Activated naive CD8-positive, alpha-beta T cell treated with anti-CD3 and anti-CD28 coated beads, Interleukin-2, amount 50 U/mL, for 24 hours (primary cell): ENCODE results near the gene MYBPC2.
A peak's percentile ranks its signal among the peaks of the same experiment; 100 is the strongest.

Source experiments
- ATAC-seq: fragments of 150-1000 bp; cut with Tn5 transposase; one replicate; pipeline ENCODE4 v1.10.0; 2021
- DNase-seq: peaks from one replicate; pipeline ENCODE4 v3.0.0; 2021
- H3K27ac Mint-ChIP-seq: one replicate; pipeline ENCODE4 v1.8.0; 2021; ENCODE audit warnings: mild to moderate bottlenecking, mixed read lengths
- H3K27me3 Mint-ChIP-seq: one replicate; pipeline ENCODE4 v1.8.0; 2021; ENCODE audit warnings: mixed read lengths
- H3K36me3 Mint-ChIP-seq: one replicate; pipeline ENCODE4 v1.8.0; 2021; ENCODE audit warnings: low read depth, mixed read lengths
- H3K4me1 Mint-ChIP-seq: one replicate; pipeline ENCODE4 v1.8.0; 2021; ENCODE audit warnings: mixed read lengths
- H3K4me3 Mint-ChIP-seq: one replicate; pipeline ENCODE4 v1.8.0; 2021; ENCODE audit warnings: mild to moderate bottlenecking, moderate library complexity, mixed read lengths
- H3K9me3 Mint-ChIP-seq: one replicate; pipeline ENCODE4 v1.8.0; 2021; ENCODE audit warnings: mixed read lengths

Gene MYBPC2

DNA sequence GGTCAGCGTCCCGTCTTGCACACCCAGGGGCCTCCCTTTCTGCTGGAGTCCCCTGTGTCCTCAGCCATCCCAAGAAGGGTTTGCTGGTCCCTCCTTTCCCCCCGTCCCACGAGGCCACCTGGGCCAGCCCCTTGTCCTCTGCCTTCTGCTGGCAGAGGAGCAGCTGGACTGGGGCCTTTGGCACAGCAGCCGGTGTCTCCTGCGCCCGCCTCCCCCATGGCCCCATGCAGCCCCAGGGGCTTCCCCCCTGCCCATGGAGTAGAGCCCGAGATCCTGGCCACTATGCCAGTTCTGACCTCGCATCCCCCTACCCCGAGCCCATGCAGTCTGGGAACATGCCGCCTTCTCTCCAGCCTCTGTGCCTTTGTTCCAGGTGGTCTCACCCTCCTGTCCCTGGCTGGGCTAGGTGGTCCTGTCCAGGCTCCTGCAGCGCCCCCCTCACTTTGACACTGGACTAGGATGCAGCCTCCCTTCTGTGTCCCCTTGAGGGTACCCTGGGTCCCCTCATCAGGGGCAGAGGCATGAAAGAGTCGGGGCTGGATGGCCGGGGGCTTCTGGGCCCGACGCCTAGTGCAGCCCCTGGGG is 49.7 kb downstream of the MYBPC2 start:
- Mint-ChIP-seq H3K27me3 (no peaks in the 10 kb centered on the region), H3K4me1 (peaks cover 13% of the 10 kb centered on the region), H3K27ac (no peak overlapping the region), H3K4me3 (no peak overlapping the region), H3K9me3 (peaks cover 6% of the 10 kb centered on the region), H3K36me3 (peaks cover 31% of the 10 kb centered on the region)
- DNase-seq = no peak
- ATAC-seq = no peak

DNA sequence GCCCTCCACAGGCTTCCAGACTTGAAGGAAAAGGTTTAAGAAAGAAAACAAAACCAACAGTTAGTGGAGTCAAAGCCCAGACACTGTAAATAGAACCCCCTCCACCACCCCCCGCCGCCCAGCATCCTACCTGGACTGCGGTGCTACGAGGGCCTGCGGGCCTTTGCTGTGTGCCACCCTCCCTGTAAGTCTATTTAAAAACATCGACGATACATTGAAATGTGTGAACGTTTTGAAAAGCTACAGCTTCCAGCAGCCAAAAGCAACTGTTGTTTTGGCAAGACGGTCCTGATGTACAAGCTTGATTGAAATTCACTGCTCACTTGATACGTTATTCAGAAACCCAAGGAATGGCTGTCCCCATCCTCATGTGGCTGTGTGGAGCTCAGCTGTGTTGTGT is 50.2 kb downstream of the MYBPC2 start:
- peaks cover 6% of the 10 kb centered on the region for H3K9me3 Mint-ChIP-seq
- ATAC-seq (no peak), DNase-seq (no peak)
- H3K4me1 Mint-ChIP-seq = peaks cover 8% of the 10 kb centered on the region
- H3K27ac Mint-ChIP-seq = no peak overlapping the region
- H3K36me3 Mint-ChIP-seq = peaks cover 25% of the 10 kb centered on the region
- H3K4me3 Mint-ChIP-seq = no peak overlapping the region
- no peaks in the 10 kb centered on the region for H3K27me3 Mint-ChIP-seq

DNA sequence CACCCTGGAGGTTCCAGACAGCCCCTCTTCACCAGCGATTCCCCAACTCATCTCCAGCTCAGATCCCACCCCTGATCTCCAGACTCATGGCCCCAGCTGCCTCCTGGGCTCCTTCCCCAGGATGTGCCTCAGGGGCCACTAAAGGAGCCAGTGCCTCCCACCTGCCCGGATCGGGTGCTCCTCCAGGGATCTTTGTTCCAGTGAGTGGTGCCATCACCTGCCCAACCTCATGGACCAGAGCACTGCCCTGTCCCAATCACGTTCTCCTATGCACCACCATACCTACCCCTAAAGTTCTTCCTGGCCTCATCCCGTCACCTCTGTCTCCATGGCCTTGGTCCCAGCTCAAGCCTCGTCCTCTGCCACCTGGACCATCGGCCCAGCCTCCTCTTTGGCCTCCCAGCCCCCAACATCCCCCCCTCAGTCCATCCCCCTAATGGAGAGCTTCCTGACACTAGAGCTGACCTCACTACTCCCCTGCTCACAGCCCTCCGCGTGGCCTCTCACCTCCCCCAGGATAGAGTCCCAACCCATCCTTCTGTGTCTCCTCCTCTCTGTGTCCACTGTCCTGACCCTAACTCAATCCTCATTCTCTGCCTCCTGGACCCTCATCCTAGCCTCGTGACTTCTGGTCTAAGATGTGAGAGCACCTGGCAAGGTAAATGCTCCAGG is 52.7 kb downstream of the MYBPC2 start:
- H3K27me3 Mint-ChIP-seq = no peaks in the 10 kb centered on the region
- H3K4me1 Mint-ChIP-seq = no peaks in the 10 kb centered on the region
- H3K36me3 Mint-ChIP-seq = peaks cover 21% of the 10 kb centered on the region
- ATAC-seq (no peak), DNase-seq (no peak)
- H3K9me3 Mint-ChIP-seq = peaks cover 6% of the 10 kb centered on the region
- peak overlapping the region; percentile 38 for H3K27ac Mint-ChIP-seq
- H3K4me3 Mint-ChIP-seq = no peak overlapping the region

DNA sequence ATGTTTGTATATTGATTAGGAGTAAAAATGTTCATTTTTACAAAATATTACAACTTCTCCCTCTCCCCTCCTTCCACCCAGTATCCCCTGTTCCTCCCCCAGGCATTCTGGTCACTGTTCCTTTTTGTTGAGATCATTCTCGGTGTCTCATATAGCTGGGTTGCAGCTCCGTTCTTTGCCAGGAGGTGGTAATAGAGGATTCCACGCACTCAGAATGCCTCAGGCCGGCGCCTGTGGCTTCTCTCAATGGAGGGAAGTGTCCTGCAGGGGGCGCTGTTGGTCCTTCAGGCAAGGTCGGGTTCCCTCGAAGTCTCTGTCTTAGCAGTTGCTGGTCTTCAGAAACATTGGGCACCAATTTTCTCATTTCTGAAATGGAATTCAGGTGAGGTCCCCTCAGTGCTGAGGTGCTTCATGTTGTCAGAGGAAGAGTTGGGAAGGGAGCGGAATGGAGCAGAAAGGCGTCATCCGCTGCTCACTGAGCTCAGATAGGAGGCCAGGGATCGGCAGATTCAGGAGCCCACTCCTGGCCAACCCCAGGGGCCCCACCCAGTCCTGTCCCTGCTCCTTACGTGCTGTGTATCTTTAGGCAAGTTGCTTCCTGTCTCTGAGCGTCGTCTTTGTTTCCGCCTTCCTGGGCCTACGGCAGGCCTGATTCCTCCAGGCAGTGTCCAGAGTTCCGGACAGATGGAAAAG is 54.3 kb downstream of the MYBPC2 start:
- H3K4me1 Mint-ChIP-seq = peaks cover 11% of the 10 kb centered on the region
- peaks cover 6% of the 10 kb centered on the region for H3K9me3 Mint-ChIP-seq
- DNase-seq = peak; percentile 73
- no peak overlapping the region for H3K4me3 Mint-ChIP-seq
- peaks cover 21% of the 10 kb centered on the region for H3K36me3 Mint-ChIP-seq
- peak; percentile 29 for ATAC-seq
- peaks cover 2% of the 10 kb centered on the region for H3K27me3 Mint-ChIP-seq
- no peak overlapping the region for H3K27ac Mint-ChIP-seq

DNA sequence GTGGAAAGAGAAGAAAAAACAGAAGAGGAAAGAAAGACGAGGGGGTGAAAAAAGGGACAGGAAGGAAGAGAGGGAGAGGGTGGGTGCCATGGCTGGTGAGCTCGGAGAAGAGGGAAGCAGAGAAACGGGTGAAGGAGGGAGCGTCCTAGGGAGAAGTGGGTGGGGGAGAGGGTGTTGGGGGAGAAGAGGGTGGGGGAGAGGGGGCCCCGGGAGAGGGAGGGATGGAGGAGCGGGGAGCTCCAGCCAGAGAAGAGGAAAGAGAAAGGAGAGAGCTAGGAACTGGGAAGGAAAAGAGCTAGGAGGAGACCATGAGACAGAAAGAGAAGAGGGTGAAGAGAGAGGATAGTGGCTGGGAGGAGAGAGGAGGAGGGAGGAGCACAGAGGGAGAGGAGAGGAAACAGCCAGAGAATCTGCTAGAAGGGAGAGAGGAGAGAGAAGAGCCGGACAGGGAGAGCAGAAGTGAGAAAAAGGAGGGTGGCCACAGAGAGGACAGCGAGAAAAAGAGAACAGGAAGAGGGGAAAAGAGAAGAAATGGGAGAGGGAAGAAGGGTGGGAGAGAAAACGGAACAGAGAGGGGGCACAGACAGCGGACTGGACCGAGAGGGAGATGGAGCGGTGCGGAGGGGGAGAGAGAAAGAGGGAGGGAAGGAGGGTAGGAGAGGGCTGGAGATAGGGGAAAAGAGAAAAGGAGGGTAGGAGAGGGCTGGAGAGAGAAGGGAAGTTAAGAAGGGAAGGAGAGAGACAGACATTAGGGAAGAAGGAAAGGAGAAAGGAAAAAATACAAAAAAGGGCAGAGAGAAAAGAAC is 55.9 kb downstream of the MYBPC2 start:
- Mint-ChIP-seq H3K36me3 (peaks cover 13% of the 10 kb centered on the region), H3K4me3 (no peak overlapping the region), H3K27ac (no peak overlapping the region), H3K27me3 (peaks cover 2% of the 10 kb centered on the region), H3K9me3 (peaks cover 6% of the 10 kb centered on the region), H3K4me1 (peaks cover 17% of the 10 kb centered on the region)
- DNase-seq (no peak), ATAC-seq (no peak)

DNA sequence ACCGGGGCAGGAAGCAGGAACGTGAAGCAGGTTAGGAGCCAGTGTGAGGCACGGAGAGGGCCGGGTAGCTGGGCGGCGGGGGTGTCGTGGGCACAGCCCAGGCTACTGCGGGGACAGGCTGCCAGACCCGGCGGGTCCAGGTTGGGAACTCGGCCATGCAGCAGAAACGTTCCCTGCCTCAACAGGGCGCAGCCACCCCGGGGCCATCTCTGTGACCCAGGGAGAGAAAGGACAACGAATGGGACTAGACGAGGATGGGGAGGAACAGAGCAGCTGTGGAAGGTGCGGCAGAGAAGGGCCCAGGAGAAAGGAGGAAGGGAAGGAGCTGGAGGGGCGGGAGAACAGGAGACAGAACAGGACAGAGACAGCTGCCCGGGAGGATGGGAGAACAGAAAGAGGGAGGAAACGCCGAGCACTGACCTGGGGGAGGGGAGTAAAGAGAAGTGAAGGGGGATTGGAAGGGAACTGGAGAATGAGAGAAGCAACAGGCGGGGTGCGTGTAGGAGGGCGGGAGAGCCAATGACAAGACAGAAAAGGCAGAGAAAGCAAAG is 56.8 kb downstream of the MYBPC2 start:
- Mint-ChIP-seq H3K4me1 (peaks cover 17% of the 10 kb centered on the region), H3K36me3 (peaks cover 13% of the 10 kb centered on the region)
- no peak for ATAC-seq

DNA sequence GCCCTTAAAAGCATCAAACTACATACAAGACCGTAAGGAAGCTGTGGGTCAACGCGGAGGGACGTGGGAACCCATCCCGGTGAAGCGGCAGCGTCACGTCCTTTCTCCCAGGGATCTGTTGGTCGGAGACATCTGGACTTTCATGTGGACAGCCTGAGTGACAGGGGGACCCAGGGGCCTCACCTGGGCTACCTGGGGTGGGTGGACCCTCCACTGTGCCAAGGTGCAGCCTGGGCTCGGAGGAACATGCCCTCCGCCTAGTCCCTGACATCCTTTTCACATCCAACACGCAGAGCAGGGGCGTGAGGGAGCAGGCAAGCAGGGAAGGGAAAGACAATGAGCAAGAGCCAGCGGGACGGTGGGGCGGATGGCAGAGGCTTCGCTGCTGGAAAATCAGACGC is 57.7 kb downstream of the MYBPC2 start:
- Mint-ChIP-seq H3K27ac (no peak overlapping the region), H3K36me3 (peaks cover 10% of the 10 kb centered on the region), H3K4me3 (no peak overlapping the region), H3K4me1 (peaks cover 17% of the 10 kb centered on the region), H3K27me3 (peaks cover 2% of the 10 kb centered on the region), H3K9me3 (peaks cover 6% of the 10 kb centered on the region)
- ATAC-seq (no peak), DNase-seq (no peak)

More for the DNA sequence above, 56.8 kb downstream of the MYBPC2 start:
- Mint-ChIP-seq H3K27me3 (peaks cover 2% of the 10 kb centered on the region), H3K9me3 (peaks cover 6% of the 10 kb centered on the region), H3K4me3 (no peak overlapping the region), H3K27ac (no peak overlapping the region)
- DNase-seq = no peak

DNA sequence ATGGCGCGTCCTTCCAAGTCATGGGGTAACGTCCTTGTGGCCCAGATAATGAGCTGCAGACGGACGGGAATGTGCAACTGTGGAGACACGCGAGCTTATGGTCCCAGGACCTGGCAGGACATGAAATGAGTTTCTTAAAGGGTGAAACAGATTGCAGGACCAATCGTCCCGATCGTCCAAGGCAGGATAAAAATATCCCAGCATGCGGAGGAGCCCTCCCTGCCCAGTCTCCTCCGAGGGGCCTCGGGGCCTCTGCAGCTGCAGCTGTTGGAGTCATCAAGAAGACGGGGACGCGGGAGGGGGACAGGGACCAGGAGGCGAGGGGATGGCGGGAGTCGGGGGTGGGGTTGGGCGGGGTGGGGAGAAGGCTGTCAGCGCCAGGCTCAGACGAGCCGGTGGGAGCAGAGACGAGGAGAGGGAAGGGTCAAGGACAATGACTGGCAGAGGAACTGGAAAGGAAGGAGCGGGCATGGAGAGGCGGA is 58.3 kb downstream of the MYBPC2 start:
- H3K4me3 Mint-ChIP-seq = no peak overlapping the region
- H3K4me1 Mint-ChIP-seq = peaks cover 17% of the 10 kb centered on the region
- ATAC-seq (no peak), DNase-seq (no peak)
- no peak overlapping the region for H3K27ac Mint-ChIP-seq
- peaks cover 2% of the 10 kb centered on the region for H3K27me3 Mint-ChIP-seq
- peaks cover 6% of the 10 kb centered on the region for H3K9me3 Mint-ChIP-seq
- peaks cover 6% of the 10 kb centered on the region for H3K36me3 Mint-ChIP-seq

DNA sequence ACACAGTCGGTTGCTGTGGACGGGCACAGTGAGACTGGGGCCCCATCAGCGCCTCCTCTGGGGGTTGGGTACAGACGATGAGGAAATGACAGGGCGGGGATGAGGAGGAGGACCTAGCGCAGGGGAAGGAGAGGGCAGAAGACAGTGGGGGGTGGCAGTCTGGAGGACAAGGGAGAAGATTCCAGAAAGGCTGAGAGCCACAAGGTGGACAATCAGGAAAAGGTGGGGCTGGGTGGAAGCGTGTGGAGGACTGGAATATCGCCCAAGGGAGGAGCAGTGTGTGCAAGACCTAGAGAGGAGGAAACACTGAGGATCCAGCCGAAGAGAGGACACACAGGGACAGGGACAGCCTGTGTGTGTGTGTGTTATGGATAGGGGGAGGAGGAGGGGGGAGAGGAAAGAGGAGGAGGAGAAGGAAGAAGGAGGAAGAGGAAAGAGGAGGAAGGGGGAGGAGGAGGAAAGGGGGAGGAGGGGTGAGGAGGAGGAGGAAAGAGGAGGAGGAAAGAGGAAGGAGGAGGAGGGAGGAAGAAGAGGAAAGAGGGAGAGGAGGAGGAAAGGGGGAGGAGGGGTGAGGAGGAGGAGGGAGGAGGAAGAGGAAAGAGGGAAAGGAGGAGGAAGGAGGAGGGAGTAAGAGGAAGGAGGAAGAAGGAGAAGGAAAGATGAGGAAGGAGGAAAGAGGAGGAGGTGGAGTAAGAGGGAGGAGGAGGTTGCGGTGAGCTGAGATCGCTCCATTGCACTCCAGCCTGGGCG is 59.8 kb downstream of the MYBPC2 start:
- H3K4me3 Mint-ChIP-seq = peak overlapping the region; percentile 47
- H3K27me3 Mint-ChIP-seq = peaks cover 2% of the 10 kb centered on the region
- no peaks in the 10 kb centered on the region for H3K36me3 Mint-ChIP-seq
- H3K27ac Mint-ChIP-seq = no peak overlapping the region
- DNase-seq (peak; percentile 57), ATAC-seq (peak; percentile 91)
- H3K4me1 Mint-ChIP-seq = peaks cover 17% of the 10 kb centered on the region
- H3K9me3 Mint-ChIP-seq = no peaks in the 10 kb centered on the region

DNA sequence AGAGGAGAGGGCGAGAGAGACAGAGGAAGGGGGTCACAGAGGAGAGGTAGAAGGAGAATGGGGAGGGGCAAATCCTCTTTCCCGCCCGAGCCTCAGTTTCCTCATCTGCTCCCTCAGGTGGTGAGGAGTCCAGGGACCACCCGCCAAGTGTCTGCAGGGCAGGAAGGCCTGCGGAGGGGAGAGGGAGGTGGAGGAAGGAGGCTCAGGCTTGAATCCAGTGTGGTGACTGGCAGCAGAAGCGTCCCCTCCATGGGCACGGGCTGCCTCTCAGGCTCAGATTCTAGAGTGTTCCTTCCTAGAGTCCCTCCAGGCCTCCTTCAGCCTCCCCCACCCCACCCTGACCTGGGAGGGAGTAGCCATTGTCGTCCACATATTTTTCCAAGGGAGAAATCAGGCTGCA is 60.5 kb downstream of the MYBPC2 start:
- ATAC-seq (no peak), DNase-seq (no peak)
- Mint-ChIP-seq H3K27ac (no peak overlapping the region), H3K36me3 (no peaks in the 10 kb centered on the region), H3K4me1 (peaks cover 17% of the 10 kb centered on the region), H3K27me3 (peaks cover 2% of the 10 kb centered on the region), H3K9me3 (no peaks in the 10 kb centered on the region), H3K4me3 (no peak overlapping the region)

DNA sequence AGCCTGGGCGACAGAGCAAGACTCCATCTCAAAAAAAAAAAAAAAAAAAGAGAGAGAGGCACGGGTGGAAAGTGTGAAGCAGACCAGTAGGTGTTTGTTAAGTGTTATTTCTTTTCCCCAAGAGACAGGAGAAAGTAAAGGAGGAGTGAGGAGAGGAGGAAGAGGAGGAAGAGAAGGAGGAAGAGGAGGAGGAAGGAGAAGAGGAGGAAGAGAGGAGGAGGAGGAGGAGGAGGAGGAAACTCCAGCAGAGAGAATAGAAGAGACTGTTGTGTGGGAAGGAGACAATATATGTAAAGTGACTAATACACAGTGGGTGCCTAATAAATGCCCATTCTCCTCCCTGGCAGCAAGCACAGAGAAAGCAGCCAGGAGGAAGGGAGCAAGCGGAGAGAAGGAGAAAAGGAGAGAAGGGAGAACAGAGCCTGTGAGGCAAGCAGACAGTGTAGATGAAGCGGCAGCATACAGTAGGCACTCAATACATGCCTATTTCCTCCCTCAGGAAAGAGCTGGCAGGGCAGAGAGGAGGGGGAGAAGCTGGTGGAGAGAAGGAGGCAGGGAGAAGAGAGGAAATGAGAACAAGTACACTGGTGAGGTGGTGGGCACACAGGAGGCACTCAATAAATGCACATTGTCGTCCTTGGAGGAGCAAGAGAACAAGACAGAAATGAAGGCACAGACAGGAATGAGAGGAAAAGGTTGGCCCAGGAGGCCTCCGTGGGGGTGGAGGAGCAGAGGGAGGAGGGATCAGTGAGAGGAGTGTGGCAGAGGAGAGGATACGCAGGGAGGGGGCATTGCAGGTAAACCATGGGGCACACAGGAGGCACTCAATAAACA is 61.7 kb downstream of the MYBPC2 start:
- peaks cover 2% of the 10 kb centered on the region for H3K27me3 Mint-ChIP-seq
- H3K27ac Mint-ChIP-seq = no peak overlapping the region
- ATAC-seq = no peak
- DNase-seq = no peak
- H3K36me3 Mint-ChIP-seq = no peaks in the 10 kb centered on the region
- H3K9me3 Mint-ChIP-seq = no peaks in the 10 kb centered on the region
- peaks cover 17% of the 10 kb centered on the region for H3K4me1 Mint-ChIP-seq
- H3K4me3 Mint-ChIP-seq = no peak overlapping the region

DNA sequence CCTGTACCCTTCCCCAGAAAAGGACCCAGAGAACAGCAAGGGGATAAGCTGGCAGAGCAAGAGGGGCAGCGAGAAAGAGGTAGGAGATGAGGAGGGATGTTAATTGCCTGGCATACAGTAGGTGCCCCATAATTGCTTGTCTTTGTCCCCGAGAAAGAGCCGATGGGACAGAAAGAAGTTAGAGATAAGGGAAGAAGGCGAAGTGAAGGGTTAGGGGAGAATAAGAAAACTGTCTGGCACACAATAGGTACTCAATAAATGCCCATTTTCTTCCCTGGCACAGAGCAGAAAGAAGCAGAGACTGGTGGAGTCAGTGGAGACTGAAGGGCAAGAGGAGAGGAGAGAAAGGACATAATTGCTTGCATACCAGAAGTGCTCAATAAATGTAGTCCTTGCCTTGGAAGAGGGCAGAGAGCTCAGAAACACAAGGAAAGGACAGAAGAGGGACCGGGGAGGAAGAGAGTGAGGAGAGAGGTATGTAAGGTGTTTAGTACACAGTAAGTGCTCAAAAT is 62.4 kb downstream of the MYBPC2 start:
- H3K27me3 Mint-ChIP-seq = peaks cover 2% of the 10 kb centered on the region
- H3K4me3 Mint-ChIP-seq = no peak overlapping the region
- H3K9me3 Mint-ChIP-seq = no peaks in the 10 kb centered on the region
- H3K36me3 Mint-ChIP-seq = no peaks in the 10 kb centered on the region
- ATAC-seq (no peak), DNase-seq (no peak)
- H3K27ac Mint-ChIP-seq = no peak overlapping the region
- peaks cover 17% of the 10 kb centered on the region for H3K4me1 Mint-ChIP-seq
